22Rv1 (cell line): Measurements from ENCODE around the gene FOXO6.

Experiments used
- CTCF ChIP-seq: fragments of 450-650 bp; IDR thresholded peaks from 2 replicates; pipeline ENCODE4 v1.5.1; 2017; ENCODE audit warnings: mild to moderate bottlenecking
- ZFX ChIP-seq: fragments of 450-650 bp; IDR thresholded peaks from 2 replicates; pipeline ENCODE4 v1.6.1; 2017; ENCODE audit warnings: antibody characterized with exemption, borderline replicate concordance

- TF ChIP-seq CTCF (no peak), ZFX (no peak)
Observed at GRCh38 chr1:41409825-41410224, 48.6 kb downstream of the FOXO6 start.
